Panc1 (cell line): Measurements from ENCODE around the gene BCORL1. TPM values are rescaled to one million over a fixed set of nuclear protein-coding genes. Genes with fewer than 3 reads are reported as not detected.

Experiments
- ATAC-seq: fragments of 200-7000 bp; cut with Tn5 transposase; 2 replicates; pipeline ENCODE4 v1.9.1; 2020; ENCODE audit warnings: mild to moderate bottlenecking, moderate library complexity
- BruUV-seq: library from RNA; stranded (reverse); fragments of 400-500 nt; replicated peaks from 2 replicates; lab custom pipeline; 2021; lab: Mats Ljungman, UMichigan
- CTCF ChIA-PET: fragments of 300-600 bp; sonication (Branson Sonifier 250); formaldehyde crosslinking; loops from one replicate; lab custom pipeline; 2022; ENCODE audit warnings: antibody characterized with exemption; lab: Charles Lee
- POLR2A ChIA-PET: fragments of 300-600 bp; sonication (Branson Sonifier 250); formaldehyde crosslinking; loops from one replicate; lab custom pipeline; 2022; ENCODE audit warnings: antibody characterized with exemption; lab: Charles Lee
- DNase-seq: peaks from one replicate; pipeline ENCODE4 v3.0.0-alpha.2; 2010; ENCODE audit warnings: low read depth, low spot score
- H3K27ac ChIP-seq: 2 replicates; pipeline ENCODE4 v1.5.1; 2011; ENCODE audit warnings: mild to moderate bottlenecking, low read length, inconsistent platforms
- H3K27me3 ChIP-seq: fragments of 200-500 bp; sonication (Bioruptor generic); 2 replicates; pipeline ENCODE4 v1.6.0; 2014; ENCODE audit warnings: low read length, inconsistent platforms; ENCODE audit not compliant: control insufficient read depth, insufficient read depth
- H3K36me3 ChIP-seq: fragments of 200-500 bp; sonication (Bioruptor generic); 2 replicates; pipeline ENCODE4 v1.5.1; 2014; ENCODE audit warnings: inconsistent platforms, mild to moderate bottlenecking, low read length, moderate library complexity; ENCODE audit not compliant: control insufficient read depth, insufficient read depth
- H3K4me1 ChIP-seq: 2 replicates; pipeline ENCODE4 v1.5.1; 2011; ENCODE audit warnings: inconsistent platforms, mild to moderate bottlenecking, low read length, moderate library complexity; ENCODE audit not compliant: control insufficient read depth, insufficient read depth
- H3K4me3 ChIP-seq, 2 experiments: 2 replicates each; pipeline ENCODE4 v1.5.1; 2011 to 2012; ENCODE audit warnings: low read depth in 2 of 2, low read length in 2 of 2, mild to moderate bottlenecking in 2 of 2, inconsistent platforms in 1 of 2, moderate library complexity in 1 of 2
- H3K9me3 ChIP-seq: fragments of 200-500 bp; sonication (Bioruptor generic); 2 replicates; pipeline ENCODE4 v1.5.1; 2014; ENCODE audit warnings: low read depth, mild to moderate bottlenecking, inconsistent platforms, low read length, moderate library complexity; ENCODE audit not compliant: control insufficient read depth, insufficient read depth
- CTCF ChIP-seq: fragments of 450-650 bp; IDR thresholded peaks from 2 replicates; pipeline ENCODE4 v1.5.1; 2017; ENCODE audit warnings: mild to moderate bottlenecking
- POLR2AphosphoS5 ChIP-seq: IDR thresholded peaks from 2 replicates; pipeline ENCODE4 v1.6.1; 2012; ENCODE audit warnings: mild to moderate bottlenecking, low read depth, low read length, moderate library complexity
- REST ChIP-seq, 2 experiments: IDR thresholded peaks; 2 replicates each; pipeline ENCODE4 v1.6.1; 2011 to 2012; ENCODE audit warnings: low read depth in 2 of 2, control low read depth in 1 of 2, low read length in 1 of 2, mild to moderate bottlenecking in 1 of 2, moderate library complexity in 1 of 2; ENCODE audit not compliant: insufficient read depth in 1 of 2
- SIN3A ChIP-seq: IDR thresholded peaks from 2 replicates; pipeline ENCODE4 v1.6.1; 2012; ENCODE audit warnings: low read depth, mild to moderate bottlenecking, low read length, moderate library complexity, borderline replicate concordance; ENCODE audit not compliant: insufficient read depth
- TCF7L2 ChIP-seq: IDR thresholded peaks from 2 replicates; pipeline ENCODE4 v1.6.1; 2011; ENCODE audit warnings: mild to moderate bottlenecking, low read depth, low read length, inconsistent platforms
- in situ Hi-C: cut with HindIII; loops from 2 replicates; pipeline ENCODE4 v1.10.0; 2016; ENCODE audit warnings: low sequenced_read_pairs, low pct_unique_long_range_greater_than_20kb
- intact Hi-C: fragments of 100-400 bp; cut with micrococcal nuclease; formaldehyde crosslinking; loops from one replicate; pipeline ENCODE4 v1.10.0; 2022; ENCODE audit not compliant: unreplicated experiment
- total RNA-seq: library from RNA; stranded (reverse); gene quantifications from one replicate; pipeline ENCODE4 v1.2.1, GENCODE V29; 2021; ENCODE audit not compliant: unreplicated experiment

Gene BCORL1
- total RNA-seq, 1 experiment from 2014 or later: 67.4 TPM

- POLR2A ChIA-PET: no interaction called here
- in situ Hi-C loops: no loop called here
- Histone ChIP-seq H3K27me3 (no peaks in the 10 kb centered on the region), H3K4me3 (no peak overlapping the region), H3K27ac (no peak overlapping the region), H3K4me1 (no peaks in the 10 kb centered on the region), H3K9me3 (no peaks in the 10 kb centered on the region), H3K36me3 (peaks cover 13% of the 10 kb centered on the region)
- CTCF ChIA-PET: interaction anchor here (0.5 kb wide), 1 partner anchor 101 kb away, joined by 5 read pairs; no protein-coding TSS in a partner anchor
- DNase-seq (no peak), ATAC-seq (no peak)
- no TSS peak for BruUV-seq
- intact Hi-C loops: no loop called here
- TF ChIP-seq REST (IDR thresholded peaks at IDR 0.05; ENCODE audit: insufficient read depth in 1 of 2, low read depth in 2 of 2, low read length in 1 of 2) (no peak), POLR2AphosphoS5 (no peak), CTCF (no peak), SIN3A (no peak), TCF7L2 (no peak)
Observed at GRCh38 chrX:130012683-130013082, 30.2 kb downstream of the BCORL1 start.

- ChIA-PET CTCF (interaction anchor here (0.7 kb wide), 1 partner anchor 47 kb away, joined by 4 read pairs; no protein-coding TSS in a partner anchor), POLR2A (no interaction called here)
- peaks cover 13% of the 10 kb centered on the region for H3K36me3 ChIP-seq
- H3K4me1 ChIP-seq: no peaks in the 10 kb centered on the region
- intact Hi-C loops (no loop called here), in situ Hi-C loops (no loop called here)
- H3K27me3 ChIP-seq: no peaks in the 10 kb centered on the region
- no peak overlapping the region for H3K27ac ChIP-seq
- TF ChIP-seq SIN3A (no peak), REST (IDR thresholded peaks at IDR 0.05; ENCODE audit: insufficient read depth in 1 of 2, low read depth in 2 of 2, low read length in 1 of 2) (no peak), POLR2AphosphoS5 (no peak), CTCF (no peak), TCF7L2 (no peak)
- DNase-seq: no peak
- ATAC-seq: no peak
- H3K4me3 ChIP-seq: no peak overlapping the region
- no TSS peak for BruUV-seq
- no peaks in the 10 kb centered on the region for H3K9me3 ChIP-seq
Observed at GRCh38 chrX:130013661-130014060, 31.2 kb downstream of the BCORL1 start.
